HG02884 (cell line): Measurements from ENCODE around the gene COX8A.

ENCODE experiments used
- ATAC-seq: cut with Tn5 transposase; IDR thresholded peaks from one replicate; pipeline ENCODE4 v1.9.1; 2021; ENCODE audit warnings: mild to moderate bottlenecking, moderate library complexity; ENCODE audit not compliant: unreplicated experiment

COX8A gene

DNA sequence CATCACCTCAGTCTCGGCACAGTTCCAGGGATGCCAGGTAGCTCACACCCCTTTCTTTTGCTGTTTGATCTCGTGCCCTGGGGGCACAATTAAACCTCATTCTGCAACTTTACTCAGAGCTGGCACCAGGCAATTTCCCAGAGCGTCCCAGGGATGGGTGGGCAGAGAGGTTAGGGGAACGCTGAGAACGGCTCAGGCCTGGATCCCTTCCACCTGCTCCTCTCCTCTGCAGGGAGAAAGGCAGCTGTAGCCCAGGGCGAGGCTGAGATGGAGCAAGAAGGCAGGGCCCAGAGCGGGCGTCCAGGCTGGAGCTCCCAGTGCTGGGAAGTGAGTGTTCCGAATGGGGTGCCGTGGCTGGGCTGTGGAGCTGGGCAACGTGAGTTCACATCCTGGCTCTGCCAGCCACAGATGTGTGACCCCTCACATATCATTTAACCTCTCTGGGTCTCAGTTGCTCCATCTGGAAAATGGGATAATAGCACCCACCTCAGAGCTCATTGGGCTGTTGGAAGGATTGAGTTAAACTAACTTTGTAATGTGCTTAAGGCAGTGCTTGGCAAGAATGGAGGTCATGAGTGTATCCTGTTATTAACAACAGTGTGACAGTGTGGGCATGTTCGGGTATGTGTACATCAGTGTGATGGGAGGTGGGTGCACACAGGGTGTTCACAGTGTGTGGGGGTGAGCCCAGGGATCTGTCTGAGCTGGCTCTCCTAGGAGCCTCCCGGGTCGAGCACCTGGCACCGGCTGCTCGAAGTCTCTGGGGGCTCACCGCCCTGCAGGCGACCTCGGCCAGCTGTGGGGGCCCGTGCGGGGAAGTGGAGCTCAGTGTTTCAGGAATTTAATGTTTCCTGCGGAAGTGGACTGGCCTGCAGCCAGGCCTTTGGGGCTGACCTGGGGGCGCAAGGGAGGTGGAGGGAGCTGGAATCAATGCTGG lies 27.3 kb downstream of the COX8A start:
- ATAC-seq, result no peak

DNA sequence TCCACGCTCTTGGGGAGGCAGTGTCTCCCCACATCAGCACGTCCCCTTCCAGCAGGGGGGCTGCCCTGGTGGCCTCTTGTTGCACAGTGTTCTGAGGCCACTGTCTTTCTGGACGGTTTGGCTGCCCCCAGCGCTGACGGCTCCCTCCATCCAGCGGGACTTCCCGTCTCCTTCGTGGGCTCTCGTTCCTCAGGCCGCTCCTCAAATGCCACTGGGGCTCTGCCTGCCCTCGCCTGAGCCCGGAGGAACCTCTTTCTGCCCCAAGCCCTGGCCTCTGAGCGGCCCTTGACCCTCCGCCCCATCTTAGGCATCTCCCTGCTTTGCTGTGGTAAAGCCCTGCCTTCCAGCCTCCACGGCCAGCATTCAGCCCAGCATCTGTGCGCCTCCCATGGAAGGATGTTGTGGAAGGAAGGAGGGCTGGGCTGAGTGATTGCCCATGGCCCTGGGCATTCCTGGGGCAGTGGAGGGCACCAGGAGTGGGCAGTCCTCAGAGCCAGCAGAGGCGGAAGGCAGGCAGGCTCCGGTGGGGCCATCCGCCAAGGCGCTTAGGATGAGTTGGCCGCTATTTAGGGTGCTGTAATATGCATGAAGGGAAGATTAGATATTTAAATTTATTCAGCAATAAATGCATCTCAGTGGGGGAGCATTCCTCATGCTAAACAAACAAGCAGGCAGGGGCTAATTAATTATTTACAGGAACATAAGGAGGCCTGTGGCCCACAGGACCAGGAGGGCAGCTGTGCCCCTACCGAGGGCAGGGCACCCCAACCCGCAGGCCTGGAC lies 29.6 kb downstream of the COX8A start:
- no peak for ATAC-seq

DNA sequence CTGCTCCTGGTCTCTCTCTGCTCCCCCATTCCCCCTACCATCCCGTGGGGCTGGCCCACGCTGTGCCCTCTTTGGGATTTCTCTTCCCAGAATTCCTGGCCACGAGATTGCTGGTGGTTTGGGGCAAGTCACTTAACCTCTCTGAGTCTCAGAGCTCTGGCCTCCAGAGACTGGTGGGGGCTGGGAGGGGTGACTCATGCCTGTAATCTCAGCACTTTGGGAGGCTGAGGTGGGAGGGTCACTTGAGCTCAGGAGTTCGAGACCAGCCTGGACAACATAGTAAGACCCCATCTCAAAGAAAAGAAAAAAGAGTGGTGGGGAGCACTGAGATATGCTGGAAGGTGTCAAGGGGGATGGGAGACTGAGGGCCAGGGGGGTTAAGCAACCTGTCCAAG lies 30.2 kb downstream of the COX8A start:
- ATAC-seq, result no peak

DNA sequence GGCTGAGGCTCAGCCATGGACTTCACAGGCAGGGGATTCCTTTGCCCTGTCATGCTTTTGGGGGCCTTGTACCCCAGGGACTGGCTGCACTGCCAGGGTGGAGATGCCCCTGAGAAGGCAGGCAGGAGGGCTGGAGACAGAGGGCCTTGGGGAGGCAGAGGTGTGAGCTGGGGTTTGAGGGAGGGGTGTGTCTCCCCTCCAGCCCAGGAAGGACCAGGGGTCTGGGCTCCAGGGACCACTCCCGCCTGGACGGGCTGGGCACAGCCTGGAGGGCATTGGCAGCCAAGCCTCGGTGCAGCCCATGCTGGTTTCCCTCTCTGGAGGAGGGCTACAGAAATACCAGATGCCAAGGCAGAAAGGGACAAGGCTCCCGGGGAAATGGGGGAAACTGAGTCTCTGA lies 31.3 kb downstream of the COX8A start:
- no peak for ATAC-seq

DNA sequence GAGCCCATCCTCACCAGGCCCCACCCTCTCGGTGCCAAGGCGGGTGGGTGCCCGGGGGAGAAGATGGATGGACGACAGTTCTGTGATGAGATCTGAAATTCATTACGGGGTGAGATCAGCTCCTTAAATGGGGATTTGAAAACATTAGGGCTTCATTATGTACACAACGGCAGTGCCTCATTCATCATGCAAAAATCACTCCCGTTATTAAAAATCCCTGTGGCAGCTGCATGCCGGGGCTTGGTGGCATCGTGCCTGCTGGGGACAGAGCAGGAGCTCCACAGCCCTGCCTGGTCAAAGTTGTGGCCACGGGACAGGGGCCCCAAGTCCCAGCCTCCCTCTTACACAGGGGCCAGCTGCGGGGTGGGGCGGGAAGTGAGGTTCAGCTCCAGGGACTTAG lies 32.0 kb downstream of the COX8A start:
- no peak for ATAC-seq

DNA sequence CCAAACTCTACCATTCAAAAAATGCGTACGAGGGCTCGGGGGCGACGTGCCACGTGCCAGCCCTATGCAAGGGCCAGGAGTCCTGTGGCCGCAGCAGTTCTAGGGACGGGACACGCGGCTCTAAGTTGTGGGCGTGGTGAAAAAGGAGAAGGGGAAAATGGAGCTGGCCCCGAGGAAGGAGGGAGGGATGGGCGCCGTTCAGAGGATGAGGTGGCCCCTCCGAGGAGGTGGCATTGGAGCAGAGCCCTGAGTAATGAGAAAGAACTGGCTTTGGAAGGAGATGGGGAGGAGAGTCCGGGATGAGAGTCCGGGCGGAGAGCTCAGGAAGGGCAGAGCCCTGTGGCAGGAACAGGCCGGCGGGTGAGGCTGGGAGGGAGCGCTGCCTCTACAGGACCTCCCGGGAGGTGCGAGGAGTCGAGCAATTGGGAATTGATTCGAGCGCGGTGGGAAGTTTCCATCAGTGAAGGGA lies 32.8 kb downstream of the COX8A start:
- no peak for ATAC-seq

DNA sequence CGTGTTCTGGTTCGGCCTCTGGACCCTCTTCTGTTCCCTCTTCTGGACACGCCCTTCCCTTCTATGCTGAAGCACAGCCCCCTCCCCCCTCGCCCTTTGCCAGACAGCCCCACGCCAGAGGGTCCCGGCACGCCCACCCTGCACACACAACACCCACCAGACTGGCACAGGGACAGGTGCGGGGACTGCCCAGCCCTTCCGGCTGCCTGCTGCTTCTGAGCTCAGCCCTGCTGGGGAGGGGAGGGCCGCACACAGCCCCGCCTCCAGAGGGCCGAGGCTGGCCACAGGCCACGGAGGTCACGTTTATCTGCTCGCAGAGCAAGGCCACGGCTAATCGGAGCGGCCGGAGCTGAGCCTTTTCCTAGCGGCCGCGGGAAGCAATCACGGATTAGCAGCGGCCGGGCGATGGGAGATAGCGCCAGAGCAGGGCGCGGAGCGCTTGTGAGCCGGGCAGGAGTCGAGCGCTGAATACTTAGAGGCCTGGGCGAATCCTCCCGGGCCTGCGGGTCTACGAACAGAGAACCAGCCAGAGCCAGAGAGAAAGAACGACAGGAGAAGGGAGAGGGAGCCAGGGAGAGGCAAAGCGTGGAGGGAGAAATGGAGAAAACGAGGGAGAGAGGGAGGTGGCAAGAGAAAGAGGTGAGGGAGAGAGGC lies 33.3 kb downstream of the COX8A start:
- ATAC-seq, result no peak

DNA sequence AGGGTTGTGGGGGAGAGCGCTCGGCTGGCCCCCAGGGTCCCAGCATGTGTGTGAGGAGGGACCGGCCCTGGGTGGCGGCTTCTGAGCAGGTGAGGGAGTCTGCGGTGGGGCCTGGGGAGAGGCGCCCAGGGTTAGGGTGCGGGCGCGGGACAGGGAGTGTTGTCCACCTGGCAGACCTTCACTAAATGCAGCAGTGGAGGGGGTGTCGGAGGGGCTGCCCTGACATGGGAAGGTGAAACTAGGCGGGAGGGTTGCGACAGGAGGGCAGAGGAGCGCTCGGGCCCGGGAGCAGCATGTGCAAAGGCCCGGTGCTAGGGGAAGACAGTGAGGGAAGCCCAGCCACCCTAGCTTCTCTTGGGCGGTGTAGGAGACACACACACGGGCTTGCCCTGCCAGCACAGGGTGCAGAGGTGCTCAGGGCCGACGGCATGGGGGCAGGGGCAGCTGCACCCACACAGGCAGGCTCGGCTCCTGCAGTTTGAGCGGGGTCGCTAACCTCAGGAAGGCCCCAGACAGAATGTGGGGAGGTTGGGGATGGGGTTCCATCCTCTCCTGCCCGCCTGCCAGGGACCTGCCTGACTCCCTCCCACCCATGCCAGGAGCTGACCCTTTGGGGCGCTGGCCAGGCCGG lies 34.0 kb downstream of the COX8A start:
- ATAC-seq, result no peak

DNA sequence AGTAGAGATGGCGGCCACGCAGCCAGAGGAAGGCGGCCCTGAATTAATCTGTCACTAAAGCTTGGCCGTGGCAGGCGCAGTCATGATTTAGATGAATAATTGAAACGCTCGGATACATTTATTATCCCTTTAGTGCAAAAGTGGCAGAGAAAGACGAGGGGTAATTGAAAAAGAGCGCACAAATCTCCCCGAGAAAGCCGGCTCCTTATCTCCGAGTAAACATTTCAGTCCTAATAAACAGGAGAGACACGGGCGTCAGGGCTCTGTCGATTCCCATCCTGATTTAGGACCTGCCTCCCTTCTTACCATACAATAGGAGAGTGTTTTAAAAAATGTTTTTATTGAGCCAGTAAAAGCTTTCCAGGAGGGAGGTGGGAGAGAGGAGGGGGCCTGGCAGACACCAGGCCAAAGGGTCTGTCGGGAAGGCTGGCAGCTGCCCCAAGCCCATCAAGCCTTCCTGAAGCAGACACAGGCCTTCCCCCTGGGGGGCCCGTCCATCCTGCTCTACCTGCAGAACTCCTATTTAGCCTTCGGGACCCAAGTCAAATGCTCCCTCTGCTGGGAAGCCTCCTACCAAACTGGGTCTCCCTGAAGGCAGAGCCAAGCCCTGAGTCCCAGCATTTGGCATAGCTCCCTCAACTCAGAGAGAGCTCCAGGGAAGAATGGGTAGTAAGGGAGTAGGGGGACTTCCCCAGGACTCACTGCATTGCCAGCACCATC lies 34.7 kb downstream of the COX8A start:
- ATAC-seq, result no peak

DNA sequence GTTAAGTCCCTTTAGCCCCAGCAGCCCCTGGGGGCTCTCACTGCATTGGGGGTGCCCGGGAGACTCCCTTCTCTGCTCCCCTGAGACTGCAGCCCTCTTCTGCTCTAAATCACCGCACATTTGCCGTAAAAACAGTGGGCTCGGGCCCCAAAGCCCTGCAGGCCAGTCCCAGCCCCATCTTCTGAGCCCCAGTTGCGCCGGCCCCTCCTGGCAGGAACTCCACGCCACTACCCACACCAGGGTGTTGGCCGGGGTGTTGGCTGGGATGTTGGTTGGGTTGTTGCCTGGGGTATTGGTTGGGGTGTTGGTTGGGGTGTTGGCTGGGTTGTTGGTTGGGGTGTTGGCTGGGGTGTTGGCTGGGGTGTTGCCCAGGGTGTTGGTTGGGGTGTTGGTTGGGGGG lies 35.3 kb downstream of the COX8A start:
- no peak for ATAC-seq

DNA sequence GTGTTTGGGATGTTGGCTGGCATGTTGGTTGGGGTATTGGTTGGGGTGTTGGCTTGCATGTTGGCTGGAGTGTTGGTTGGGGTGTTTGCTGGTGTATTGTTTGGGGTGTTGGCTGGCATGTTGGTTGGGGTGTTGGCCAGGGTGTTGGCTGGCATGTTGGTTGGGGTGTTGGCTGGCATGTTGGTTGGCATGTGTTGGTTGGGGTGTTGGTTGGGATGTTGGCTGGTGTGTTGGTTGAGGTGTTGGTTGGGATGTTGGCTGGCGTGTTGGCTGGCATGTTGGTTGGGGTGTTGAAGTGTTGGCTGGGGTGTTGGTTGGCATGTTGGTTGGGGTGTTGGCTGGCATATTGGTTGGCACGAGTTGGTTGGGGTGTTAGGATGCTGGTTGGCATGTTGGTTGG lies 36.4 kb downstream of the COX8A start:
- no peak for ATAC-seq

DNA sequence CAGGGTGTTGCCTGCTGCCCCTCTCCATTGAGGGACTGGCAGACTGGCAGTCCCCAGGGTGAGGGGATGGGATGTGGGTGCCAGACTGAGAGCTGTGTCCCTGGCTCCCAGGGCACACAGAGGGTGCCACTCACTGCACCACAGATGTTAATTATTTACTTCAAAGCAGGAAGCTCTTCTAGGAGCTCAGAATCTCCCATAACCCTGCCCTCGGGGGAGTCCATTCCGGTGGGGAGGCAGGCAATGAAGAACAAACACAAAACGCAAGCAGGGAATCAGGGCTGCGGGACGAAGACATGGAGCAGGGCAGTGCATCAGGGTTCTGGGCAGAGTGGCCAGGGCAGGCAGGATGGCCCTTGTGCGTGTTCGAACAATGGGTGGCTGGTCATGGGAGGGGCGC lies 37.0 kb downstream of the COX8A start:
- ATAC-seq, result no peak

DNA sequence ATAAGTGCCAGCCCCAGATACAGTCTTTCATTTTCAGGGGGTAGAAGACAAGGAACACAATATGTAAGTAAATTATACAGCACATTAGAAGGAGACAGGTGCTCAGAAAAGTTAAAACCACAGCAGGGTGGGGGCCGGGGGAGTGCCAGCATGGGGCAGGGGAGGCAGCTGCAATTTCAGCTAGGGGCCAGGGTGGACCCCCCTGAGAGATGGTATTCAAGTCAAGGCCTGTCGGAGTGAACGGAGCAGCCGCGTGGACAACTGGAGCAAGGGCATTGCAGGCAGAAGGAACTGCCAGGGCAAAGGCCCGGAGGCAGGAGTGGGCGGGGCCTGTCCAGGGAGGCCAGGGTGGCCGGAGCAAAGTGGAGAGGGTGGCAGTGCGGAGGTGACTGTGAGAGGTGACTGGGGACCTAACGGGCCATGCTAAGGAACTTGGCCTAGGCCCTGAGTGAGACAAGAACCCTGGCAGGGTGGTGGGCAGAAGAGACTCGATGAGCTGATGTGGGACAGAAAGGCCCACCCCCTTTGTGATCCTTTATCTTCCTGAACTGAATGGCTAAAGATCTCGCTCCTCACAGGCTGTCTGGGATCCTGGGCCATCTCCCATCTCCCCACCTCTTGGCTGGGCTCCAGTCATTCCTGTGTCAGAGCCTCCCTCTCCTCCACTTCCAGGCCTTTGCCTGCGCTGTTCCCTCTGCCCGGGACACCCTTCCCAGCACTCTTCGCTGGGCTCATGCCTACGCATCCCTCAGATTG lies 38.9 kb downstream of the COX8A start:
- ATAC-seq, result no peak

DNA sequence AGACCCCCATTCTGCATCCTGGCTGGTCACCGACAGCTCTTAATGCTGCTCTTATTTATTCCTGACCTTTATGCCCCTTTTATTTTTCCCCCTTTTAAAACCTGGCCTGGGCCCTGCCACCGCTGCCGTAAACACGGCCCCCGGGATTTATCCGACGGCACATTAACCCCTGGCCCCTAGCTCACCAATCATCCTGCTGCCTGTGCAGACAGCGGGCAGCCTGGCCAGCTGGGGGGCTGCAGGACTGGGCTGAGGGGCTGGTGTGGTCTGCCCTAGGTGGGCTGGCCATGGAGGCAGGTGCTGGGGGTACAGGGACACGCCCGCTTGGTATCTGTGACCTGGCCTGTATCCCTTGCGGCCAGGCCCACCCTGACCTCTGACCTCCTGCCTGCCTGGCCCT lies 39.9 kb downstream of the COX8A start:
- no peak for ATAC-seq

DNA sequence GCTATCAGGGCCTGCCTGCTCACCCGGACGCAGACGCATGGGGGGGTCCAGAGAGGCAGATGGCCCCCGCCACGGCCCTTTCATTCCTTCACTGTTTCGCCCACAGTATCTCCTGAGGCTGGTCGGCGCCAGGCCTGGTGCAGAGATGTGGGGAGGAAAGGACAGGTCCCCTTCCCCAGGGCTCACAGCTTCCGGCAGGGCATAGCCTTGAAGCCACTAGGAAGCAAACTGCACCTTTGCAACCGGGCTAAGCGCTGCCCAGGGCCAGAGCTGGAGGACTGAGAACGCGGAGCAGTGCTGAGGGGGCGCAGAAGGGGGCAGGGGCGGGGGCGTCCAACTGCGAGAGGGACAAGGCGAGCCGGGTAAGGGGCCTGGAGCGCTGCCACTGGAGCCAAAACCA lies 41.1 kb downstream of the COX8A start:
- no peak for ATAC-seq

DNA sequence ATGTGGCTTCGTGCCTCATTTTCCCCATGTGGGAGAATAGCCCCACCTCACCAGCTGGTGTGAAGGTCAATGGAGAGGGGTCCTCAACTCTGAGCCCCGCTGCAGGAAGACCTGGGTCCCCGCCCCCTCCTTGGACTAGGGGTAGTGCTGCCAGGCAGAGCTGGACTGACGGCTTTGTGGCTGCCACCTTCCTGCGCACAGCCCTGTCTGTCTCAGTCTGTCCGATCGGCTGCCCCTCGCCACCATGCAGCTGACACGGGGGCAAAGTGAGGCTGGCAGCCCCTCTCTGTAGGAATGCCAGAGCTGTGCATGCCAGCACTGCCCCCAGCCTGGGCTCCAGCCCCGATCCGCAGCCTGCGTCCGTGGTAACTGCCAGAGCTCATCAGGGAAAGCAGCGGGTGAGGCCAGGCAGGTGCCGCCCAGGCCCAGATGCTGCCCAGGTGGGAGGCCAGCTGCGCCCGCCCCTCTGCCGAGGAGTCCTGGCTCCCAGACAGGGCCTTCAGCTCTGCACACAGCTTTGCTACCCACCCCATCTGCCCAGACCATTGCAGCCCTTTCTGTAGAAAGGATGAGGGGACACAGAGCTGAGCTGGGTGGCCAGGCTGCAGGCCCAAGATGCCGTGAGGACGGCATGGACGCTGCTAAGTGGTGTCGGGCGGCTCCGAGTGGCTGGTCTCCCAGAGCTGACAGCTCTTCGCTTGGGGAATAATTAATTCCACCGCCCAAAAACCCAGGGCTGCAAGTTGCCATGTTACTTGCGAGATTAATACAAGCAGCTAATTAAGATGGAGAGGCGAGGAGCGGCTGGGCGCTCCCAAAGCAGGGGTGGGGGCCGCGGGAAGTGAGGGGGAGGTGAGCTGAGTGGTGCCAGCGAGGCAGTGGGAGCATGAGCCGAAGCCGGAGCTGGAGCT lies 41.8 kb downstream of the COX8A start:
- no peak for ATAC-seq

DNA sequence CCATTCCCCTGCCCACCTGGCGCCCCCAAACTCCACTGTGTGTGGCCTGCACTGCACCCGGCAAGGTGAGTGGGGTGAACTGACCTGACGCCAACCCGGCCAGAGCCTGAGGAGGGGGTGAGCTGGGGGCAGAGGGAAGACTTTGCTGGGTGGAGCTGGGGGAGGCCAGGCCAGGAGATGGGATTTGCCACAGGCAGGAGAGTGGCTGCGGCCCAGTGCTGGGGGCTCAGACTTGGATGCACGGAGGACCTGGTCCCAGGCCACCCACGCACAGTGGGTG lies 43.5 kb downstream of the COX8A start:
- ATAC-seq, result no peak

DNA sequence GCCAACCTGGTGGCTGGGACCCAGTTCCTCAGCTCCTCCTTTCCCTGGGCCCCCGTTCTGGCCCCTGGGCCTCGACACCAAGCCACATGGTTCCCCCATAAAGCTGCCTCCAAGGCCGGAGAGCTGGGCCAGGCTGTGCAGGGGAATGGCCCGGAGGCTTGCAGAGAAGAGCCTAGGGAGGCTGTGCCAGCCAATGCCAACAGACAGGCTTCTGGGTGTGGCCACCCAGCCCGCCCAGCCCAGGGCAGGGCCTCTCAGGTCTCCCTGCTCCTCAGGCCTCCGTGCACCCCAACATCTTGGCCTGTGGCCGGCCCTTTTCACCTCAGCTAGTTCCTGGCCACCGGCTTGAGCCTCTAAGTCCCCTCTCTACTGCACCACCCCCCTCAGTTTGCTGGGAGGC lies 43.9 kb downstream of the COX8A start:
- ATAC-seq, result no peak
